ENCODE measurements around the gene MORC3.
A peak's percentile ranks its signal among the peaks of the same experiment; 100 is the strongest.
"Not testable (repeated sequence)": the region's sequence is repeated elsewhere in the genome, so short reads cannot be mapped to it uniquely, and the experiment has no call there.

Gene MORC3

DNA sequence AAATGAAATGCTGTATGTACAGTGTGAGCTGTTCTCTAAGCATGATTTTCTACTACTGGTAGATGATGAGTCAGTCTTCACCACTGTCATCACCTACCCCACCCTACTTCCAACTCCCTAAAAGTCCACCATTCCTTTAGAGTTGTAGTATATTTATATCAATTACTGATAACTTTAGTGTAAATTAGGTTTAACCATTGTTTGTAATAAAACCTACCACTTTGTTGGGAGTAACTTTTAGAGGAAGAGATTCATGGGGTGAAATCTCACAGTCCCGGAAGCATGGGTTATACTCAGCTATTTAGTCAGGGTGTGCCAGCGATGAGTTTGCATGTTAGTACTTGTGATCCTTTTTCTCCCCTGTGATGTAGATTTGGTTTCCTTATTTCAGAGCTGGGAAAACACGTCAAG lies 17.1 kb downstream of the MORC3 start:
- TF ChIP-seq, protein P1, sequence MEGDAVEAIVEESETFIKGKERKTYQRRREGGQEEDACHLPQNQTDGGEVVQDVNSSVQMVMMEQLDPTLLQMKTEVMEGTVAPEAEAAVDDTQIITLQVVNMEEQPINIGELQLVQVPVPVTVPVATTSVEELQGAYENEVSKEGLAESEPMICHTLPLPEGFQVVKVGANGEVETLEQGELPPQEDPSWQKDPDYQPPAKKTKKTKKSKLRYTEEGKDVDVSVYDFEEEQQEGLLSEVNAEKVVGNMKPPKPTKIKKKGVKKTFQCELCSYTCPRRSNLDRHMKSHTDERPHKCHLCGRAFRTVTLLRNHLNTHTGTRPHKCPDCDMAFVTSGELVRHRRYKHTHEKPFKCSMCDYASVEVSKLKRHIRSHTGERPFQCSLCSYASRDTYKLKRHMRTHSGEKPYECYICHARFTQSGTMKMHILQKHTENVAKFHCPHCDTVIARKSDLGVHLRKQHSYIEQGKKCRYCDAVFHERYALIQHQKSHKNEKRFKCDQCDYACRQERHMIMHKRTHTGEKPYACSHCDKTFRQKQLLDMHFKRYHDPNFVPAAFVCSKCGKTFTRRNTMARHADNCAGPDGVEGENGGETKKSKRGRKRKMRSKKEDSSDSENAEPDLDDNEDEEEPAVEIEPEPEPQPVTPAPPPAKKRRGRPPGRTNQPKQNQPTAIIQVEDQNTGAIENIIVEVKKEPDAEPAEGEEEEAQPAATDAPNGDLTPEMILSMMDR (IDR thresholded peaks at IDR 0.05; ENCODE audit: low read length, missing control alignments): no peak
- H3K4me3 ChIP-seq (replicated peaks; ENCODE audit: low read depth, low read length): no peak overlapping the region
- peak; percentile 71 for DNase-seq (ENCODE audit: low read depth)

- DNase-seq (ENCODE audit: low read depth): no peak
Measured at GRCh38 chr21:36338975-36339374, 19.0 kb downstream of the MORC3 start.

GRCh38 chr21:36342581-36342980 lies 22.6 kb downstream of the MORC3 start:
- H3K4me3 ChIP-seq (replicated peaks; ENCODE audit: low read depth, low read length); DNase-seq (ENCODE audit: low read depth): not testable (repeated sequence)

More at GRCh38 chr21:36338975-36339374, 19.0 kb downstream of the MORC3 start:
- H3K4me3 ChIP-seq (replicated peaks; ENCODE audit: low read depth, low read length): no peak overlapping the region
- TF ChIP-seq, protein P1 (IDR thresholded peaks at IDR 0.05; ENCODE audit: low read length, missing control alignments): no peak

DNA sequence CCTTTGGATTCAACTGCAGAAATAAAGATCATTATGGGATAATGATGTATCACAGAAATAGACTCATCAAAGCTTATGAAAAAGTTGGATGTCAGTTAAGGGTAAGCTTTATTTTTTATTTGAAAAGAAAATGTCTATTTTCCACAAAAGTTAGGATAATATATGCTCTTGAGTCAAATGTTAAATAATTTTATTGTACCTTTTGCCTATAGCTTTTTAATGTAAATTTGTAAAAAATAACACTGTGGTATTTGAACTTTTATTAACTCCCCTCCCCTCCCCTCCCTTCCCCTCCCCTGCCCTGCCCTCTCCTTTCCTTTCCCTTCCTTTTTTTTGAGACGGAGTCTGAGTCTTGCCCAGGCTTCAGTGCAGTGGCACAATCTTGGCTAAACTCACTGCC lies 24.9 kb downstream of the MORC3 start:
- no peak overlapping the region for H3K4me3 ChIP-seq (replicated peaks; ENCODE audit: low read depth, low read length)
- TF ChIP-seq, protein P1 (IDR thresholded peaks at IDR 0.05; ENCODE audit: low read length, missing control alignments): no peak
- no peak for DNase-seq (ENCODE audit: low read depth)

GRCh38 chr21:36347278-36347961 lies 27.4 kb downstream of the MORC3 start:
- TF ChIP-seq, protein P1 (IDR thresholded peaks at IDR 0.05; ENCODE audit: low read length, missing control alignments): no peak
- no peak for DNase-seq (ENCODE audit: low read depth)
- H3K4me3 ChIP-seq (replicated peaks; ENCODE audit: low read depth, low read length): no peak overlapping the region

DNA sequence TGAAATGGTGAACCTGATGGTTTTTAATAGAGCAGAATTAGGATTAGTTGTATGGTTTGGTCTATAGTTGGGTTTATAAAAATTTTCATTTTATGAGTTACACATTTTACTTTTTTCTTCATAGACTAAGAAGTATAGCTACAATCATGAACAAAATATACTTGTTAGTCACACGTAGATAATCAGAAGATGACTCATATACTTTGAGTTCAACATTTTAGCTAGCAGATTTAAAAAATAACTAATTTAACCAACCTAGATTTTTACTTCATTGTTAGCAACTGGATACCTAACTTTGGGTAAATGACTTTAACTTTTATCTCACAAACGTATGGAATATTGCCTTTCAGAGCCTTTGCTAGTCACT lies 27.9 kb downstream of the MORC3 start:
- no peak overlapping the region for H3K4me3 ChIP-seq (replicated peaks; ENCODE audit: low read depth, low read length)
- DNase-seq (ENCODE audit: low read depth): no peak
- TF ChIP-seq, protein P1 (IDR thresholded peaks at IDR 0.05; ENCODE audit: low read length, missing control alignments): no peak

GRCh38 chr21:36349315-36349714 lies 29.3 kb downstream of the MORC3 start:
- DNase-seq (ENCODE audit: low read depth): no peak
- TF ChIP-seq, protein P1 (IDR thresholded peaks at IDR 0.05; ENCODE audit: low read length, missing control alignments): no peak
- H3K4me3 ChIP-seq (replicated peaks; ENCODE audit: low read depth, low read length): no peak overlapping the region

Data from fibroblast of pulmonary artery (primary cell).